ENCODE data around the gene FMNL2. TPM values are rescaled to one million over a fixed set of nuclear protein-coding genes. Genes with fewer than 3 reads are reported as not detected.

The FMNL2 gene
- total RNA-seq, 1 experiment from 2014 or later = 43.1 TPM

GRCh38 chr2:152559008-152559407, 224.0 kb downstream of the FMNL2 start:
- TF ChIP-seq EZH2 (IDR thresholded peaks at IDR 0.05; ENCODE audit: borderline replicate concordance, low read depth, low read length, poor library complexity, severe bottlenecking) (no peak), CTCF (conservative IDR thresholded peaks at IDR 0.05; ENCODE audit: low read depth, low read length) (no peak)
- Histone ChIP-seq H3K27ac (ENCODE audit: low read depth, low read length, poor library complexity, severe bottlenecking) (no peak overlapping the region), H3K4me3 (ENCODE audit: low read depth, low read length, poor library complexity, severe bottlenecking) (no peak overlapping the region), H3K4me1 (ENCODE audit: insufficient read depth, low read length, poor library complexity, severe bottlenecking) (peaks cover 21% of the 10 kb centered on the region), H3K36me3 (ENCODE audit: insufficient read depth, low read length, poor library complexity, severe bottlenecking) (no peaks in the 10 kb centered on the region), H3K9me3 (ENCODE audit: low read depth, low read length, poor library complexity, severe bottlenecking) (no peaks in the 10 kb centered on the region), H3K27me3 (replicated peaks; ENCODE audit: insufficient read depth, low read depth, low read length, poor library complexity) (no peaks in the 10 kb centered on the region)
- intact Hi-C loops (cut with micrococcal nuclease; ENCODE audit: unreplicated experiment) = loop anchor here (5.0 kb wide), 2 partner anchors 222 to 367 kb away; partner anchors contain the start of gene FMNL2
- POLR2A ChIA-PET (ENCODE audit: low non-redundant PET) = no interaction called here
- CTCF ChIA-PET = no interaction called here
- no peak for DNase-seq (ENCODE audit: low spot score)
- BruUV-seq (replicated peaks) = no TSS peak

GRCh38 chr2:152560166-152560565, 225.2 kb downstream of the FMNL2 start:
- ChIA-PET CTCF (no interaction called here), POLR2A (ENCODE audit: low non-redundant PET) (no interaction called here)
- Histone ChIP-seq H3K27me3 (replicated peaks; ENCODE audit: insufficient read depth, low read depth, low read length, poor library complexity) (no peaks in the 10 kb centered on the region), H3K4me1 (ENCODE audit: insufficient read depth, low read length, poor library complexity, severe bottlenecking) (peaks cover 18% of the 10 kb centered on the region), H3K9me3 (ENCODE audit: low read depth, low read length, poor library complexity, severe bottlenecking) (no peaks in the 10 kb centered on the region), H3K36me3 (ENCODE audit: insufficient read depth, low read length, poor library complexity, severe bottlenecking) (no peaks in the 10 kb centered on the region), H3K27ac (ENCODE audit: low read depth, low read length, poor library complexity, severe bottlenecking) (no peak overlapping the region), H3K4me3 (ENCODE audit: low read depth, low read length, poor library complexity, severe bottlenecking) (no peak overlapping the region)
- DNase-seq (ENCODE audit: low spot score) = no peak
- BruUV-seq (replicated peaks) = no TSS peak
- intact Hi-C loops (cut with micrococcal nuclease; ENCODE audit: unreplicated experiment) = no loop called here
- TF ChIP-seq CTCF (conservative IDR thresholded peaks at IDR 0.05; ENCODE audit: low read depth, low read length) (no peak), EZH2 (IDR thresholded peaks at IDR 0.05; ENCODE audit: borderline replicate concordance, low read depth, low read length, poor library complexity, severe bottlenecking) (no peak)

- intact Hi-C loops (cut with micrococcal nuclease; ENCODE audit: unreplicated experiment) = no loop called here
- Histone ChIP-seq H3K36me3 (ENCODE audit: insufficient read depth, low read length, poor library complexity, severe bottlenecking) (no peaks in the 10 kb centered on the region), H3K4me1 (ENCODE audit: insufficient read depth, low read length, poor library complexity, severe bottlenecking) (peaks cover 16% of the 10 kb centered on the region), H3K27me3 (replicated peaks; ENCODE audit: insufficient read depth, low read depth, low read length, poor library complexity) (no peaks in the 10 kb centered on the region), H3K27ac (ENCODE audit: low read depth, low read length, poor library complexity, severe bottlenecking) (no peak overlapping the region), H3K9me3 (ENCODE audit: low read depth, low read length, poor library complexity, severe bottlenecking) (no peaks in the 10 kb centered on the region), H3K4me3 (ENCODE audit: low read depth, low read length, poor library complexity, severe bottlenecking) (no peak overlapping the region)
- no TSS peak for BruUV-seq (replicated peaks)
- no peak for DNase-seq (ENCODE audit: low spot score)
- no peak for TF ChIP-seq CTCF (conservative IDR thresholded peaks at IDR 0.05; ENCODE audit: low read depth, low read length)
- ChIA-PET CTCF (no interaction called here), POLR2A (ENCODE audit: low non-redundant PET) (no interaction called here)
Observed at GRCh38 chr2:152560873-152561595, 226.1 kb downstream of the FMNL2 start.

All from A673 (cell line).